Subcutaneous adipose tissue (tissue), 4 donors: Measurements from ENCODE around the gene STMN1. TPM values are rescaled to one million over a fixed set of nuclear protein-coding genes. Genes with fewer than 3 reads are reported as not detected.

Experiments
- CTCF ChIP-seq: fragments of 450-650 bp; IDR thresholded peaks from one replicate; pipeline ENCODE4 v1.5.1; 2016; ENCODE audit warnings: low read depth, mild to moderate bottlenecking, control low read depth, antibody characterized with exemption, moderate library complexity
- total RNA-seq, 4 donors: library from RNA; depleted of rRNA; stranded (reverse); fragments of >200 nt; gene quantifications; one replicate each; pipeline ENCODE4 v1.1.0, GENCODE V29; 2016

STMN1 gene
- total RNA-seq, 4 donors from 2014 or later: 20.3 to 89.6 (median 32.0) TPM

GRCh38 chr1:25914074-25914995, 8.1 kb upstream of the STMN1 start:
- no peak for TF ChIP-seq CTCF

GRCh38 chr1:25913206-25913605, 7.0 kb upstream of the STMN1 start:
- no peak for TF ChIP-seq CTCF

- no peak for TF ChIP-seq CTCF
Observed at GRCh38 chr1:25912076-25912831, 6.0 kb upstream of the STMN1 start.

- no peak for TF ChIP-seq CTCF
Observed at GRCh38 chr1:25911162-25911561, 4.9 kb upstream of the STMN1 start.

- no peak for TF ChIP-seq CTCF
Observed at GRCh38 chr1:25909040-25909439, 2.8 kb upstream of the STMN1 start.

- no peak for TF ChIP-seq CTCF
Observed at GRCh38 chr1:25908161-25908560, 1.9 kb upstream of the STMN1 start.

GRCh38 chr1:25907601-25908000, 1.4 kb upstream of the STMN1 start:
- TF ChIP-seq CTCF: no peak
